Heart right ventricle (tissue), 16 donors: ENCODE results near the gene COL6A3. TPM values are rescaled to one million over a fixed set of nuclear protein-coding genes. Genes with fewer than 3 reads are reported as not detected.

ENCODE experiments used
- ATAC-seq, 8 donors: fragments of 200-7000 bp; cut with Tn5 transposase; one replicate each; pipeline ENCODE4 v1.9.1; 2020; ENCODE audit warnings: mild to moderate bottlenecking in 8 of 8, moderate library complexity in 8 of 8, moderate number of reproducible peaks in 1 of 8
- DNase-seq, 2 donors: peaks; one replicate each; pipeline ENCODE4 v3.0.0-alpha.2; 2020
- H3K27ac ChIP-seq, 10 donors: fragments of 200-600 bp; sonication (generic) in 2 of 10; one replicate each; pipeline versions ENCODE4 v1.5.0 to v1.8.0; 2020 to 2022; ENCODE audit warnings: mild to moderate bottlenecking in 3 of 10
- H3K27me3 ChIP-seq, 7 donors: fragments of 200-600 bp; one replicate each; pipeline ENCODE4 v1.8.0; 2021 to 2022; ENCODE audit warnings: mild to moderate bottlenecking in 2 of 7
- H3K36me3 ChIP-seq, 9 donors: fragments of 200-600 bp; sonication (generic) in 1 of 9; one replicate each; pipeline versions ENCODE4 v1.5.0 to v1.8.0; 2020 to 2022; ENCODE audit warnings: mild to moderate bottlenecking in 2 of 9
- H3K4me1 ChIP-seq, 9 donors: fragments of 200-600 bp; sonication (generic) in 1 of 9; one replicate each; pipeline versions ENCODE4 v1.5.0 to v1.8.0; 2020 to 2022; ENCODE audit warnings: mild to moderate bottlenecking in 4 of 9
- H3K4me3 ChIP-seq, 10 donors: fragments of 200-600 bp; sonication (generic) in 2 of 10; one replicate each; pipeline versions ENCODE4 v1.5.0 to v1.8.0; 2020 to 2022; ENCODE audit warnings: mild to moderate bottlenecking in 7 of 10, moderate library complexity in 2 of 10
- H3K9me3 ChIP-seq, 11 donors: fragments of 200-600 bp in 10 of 11; sonication (generic) in 2 of 11; one replicate each; pipeline versions ENCODE4 v1.5.0 to v1.8.0; 2013 to 2022; ENCODE audit warnings: mild to moderate bottlenecking in 2 of 11, control low read depth in 1 of 11, moderate library complexity in 1 of 11
- CTCF ChIP-seq, 9 donors: fragments of 200-600 bp; sonication (generic) in 2 of 9; IDR thresholded peaks; one replicate each; pipeline versions ENCODE4 v1.5.0 to v1.8.0; 2021 to 2022; ENCODE audit warnings: antibody characterized with exemption in 9 of 9, mild to moderate bottlenecking in 5 of 9, moderate library complexity in 1 of 9
- WGBS, 2 donors: extraction: QIAGEN DNeasy Blood & Tissue Kit; methylation state at CpG; one replicate each; pipeline ENCODE4 v1.1.7; 2013; ENCODE audit warnings: inconsistent platforms in 1 of 2; 5-methylcytosine and 5-hydroxymethylcytosine counted together
- intact Hi-C, 10 donors: fragments of 100-400 bp; cut with DNase I; formaldehyde crosslinking; loops; one replicate each; pipeline versions ENCODE4 v1.11.1 to v1.14.2; 2022
- polyA plus RNA-seq, 2 donors: library from polyadenylated mRNA; stranded (reverse); fragments of 200-250 nt; gene quantifications; one replicate each; pipeline ENCODE4 v1.2.3, GENCODE V29; 2013
- total RNA-seq, 10 donors: library from RNA; stranded (reverse); fragmentation: NEBNext Ultra II Directional in 3 of 10; extraction: Animal tissue kit (Norgen Biotek cat#: 25700) in 3 of 10; gene quantifications; one replicate each; pipeline versions ENCODE4 v1.2.1 to v1.2.4, GENCODE V29; 2021 to 2023
- donor health status: Arrhythmogenic right ventricular cardiomyopathy.
- donor health status: ischemic (EF 13 %, LVEDD 7.1; RV severe dilation, severe dysfunction).
- donor health status: healthy with polysubstance abuse.
- donor health status: DM: no; HTN: yes; CAD: no.
- donor health status: DM: no; HTN: no; CAD: no.
- donor health status: ischemic (EF 25% LVEDD 6.9; RV normal size, moderate dysfunction).
- donor health status: ischemic (EF 25% LVEDD 5.7; RV mildly dilated, moderate dysfunction).
- donor health status: healthy.
- donor health status: DM: yes; HTN: yes; CAD: no.
- donor health status: Ischemic cardiomyopathy.
- donor health status: ischemic (EF 35%, LVEDD 5.7; RV mildly dilated, moderate dysfunction).
- donor health status: nonischemic (EF 11% LVEDD 7.7; RV severe dilation, severe dysfunction).
- donor health status: DM: yes; HTN: yes; CAD: no.
- donor health status: PGD.
- donor health status: ischemic (EF 29% LVEDD 5.4; RV normal size, mild dysfunction).
- donor health status: nonischemic (EF 23%, LVEDD 6.1; RV moderate dilation, normal function).

The COL6A3 gene
- total and polyA plus RNA-seq, 12 donors: 27.7 to 222 (median 47.5) TPM

DNA sequence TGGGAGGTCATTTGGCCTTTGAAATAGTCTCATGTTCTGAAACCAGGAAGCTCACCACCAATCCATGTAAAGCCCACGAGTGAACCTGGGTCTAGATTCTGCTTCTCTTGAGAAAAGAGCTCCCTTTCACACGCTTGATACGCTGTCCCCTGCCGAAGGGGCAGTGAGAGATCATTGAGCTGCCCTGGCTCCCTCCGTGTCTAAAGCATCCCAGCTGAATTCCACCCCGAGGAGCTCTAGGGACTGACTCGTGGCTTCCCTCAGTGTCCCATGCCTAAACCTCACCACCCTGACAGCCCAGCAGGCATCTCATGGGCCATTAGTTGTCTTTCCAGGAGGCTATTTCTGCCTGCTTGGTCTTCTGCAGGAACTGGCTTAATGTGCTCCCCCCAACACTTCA, 68.6 kb downstream of the COL6A3 start:
- peak overlapping the region in 3 of 10 donors; percentile 22 to 48 (median 26) for H3K27ac ChIP-seq
- intact Hi-C loops: no loop called here
- ATAC-seq (no peak), DNase-seq (no peak)
- H3K9me3 ChIP-seq: no peaks in the 10 kb centered on the region
- peaks cover 0 to 9% (median 0%) of the 10 kb centered on the region in 9 donors for H3K4me1 ChIP-seq
- no peak for TF ChIP-seq CTCF (IDR thresholded peaks at IDR 0.05)
- peaks cover 0 to 94% (median 0%) of the 10 kb centered on the region in 9 donors for H3K36me3 ChIP-seq
- 78 to 79% methylated on average over 7 of the region's 7 CpGs for WGBS, 2 donors
- peaks cover 0 to 7% (median 0%) of the 10 kb centered on the region in 7 donors for H3K27me3 ChIP-seq
- H3K4me3 ChIP-seq: no peak overlapping the region

DNA sequence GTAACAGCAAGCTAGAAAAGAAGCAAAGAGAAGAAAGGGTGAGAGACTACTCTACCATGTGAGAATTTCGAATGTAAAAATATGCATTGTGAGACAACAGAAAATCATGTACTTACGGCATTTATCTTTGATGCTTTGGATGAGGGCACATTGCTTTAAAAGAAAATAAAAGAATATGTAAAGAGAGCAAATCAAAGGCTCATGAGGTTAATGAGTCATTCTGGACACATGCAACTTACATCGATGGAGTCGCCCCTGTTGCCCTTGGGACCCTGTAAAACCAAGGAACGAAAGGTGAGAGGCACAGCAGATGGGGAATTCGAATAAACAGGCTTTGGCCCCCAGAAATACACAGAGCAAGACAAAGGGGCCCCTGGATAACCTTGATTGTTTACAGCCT, 69.0 kb downstream of the COL6A3 start:
- DNase-seq (no peak), ATAC-seq (no peak)
- H3K4me3 ChIP-seq: no peak overlapping the region
- TF ChIP-seq CTCF (IDR thresholded peaks at IDR 0.05): no peak
- peak overlapping the region in 2 of 10 donors; percentile 26 to 48 for H3K27ac ChIP-seq
- whole genome bisulfite sequencing, 2 donors: 88 to 92% methylated on average over 6 of the region's 6 CpGs
- peaks cover 0 to 9% (median 0%) of the 10 kb centered on the region in 9 donors for H3K4me1 ChIP-seq
- peaks cover 0 to 2% (median 0%) of the 10 kb centered on the region in 7 donors for H3K27me3 ChIP-seq
- peaks cover 0 to 94% (median 3%) of the 10 kb centered on the region in 9 donors for H3K36me3 ChIP-seq
- H3K9me3 ChIP-seq: no peaks in the 10 kb centered on the region
- intact Hi-C loops: no loop called here

DNA sequence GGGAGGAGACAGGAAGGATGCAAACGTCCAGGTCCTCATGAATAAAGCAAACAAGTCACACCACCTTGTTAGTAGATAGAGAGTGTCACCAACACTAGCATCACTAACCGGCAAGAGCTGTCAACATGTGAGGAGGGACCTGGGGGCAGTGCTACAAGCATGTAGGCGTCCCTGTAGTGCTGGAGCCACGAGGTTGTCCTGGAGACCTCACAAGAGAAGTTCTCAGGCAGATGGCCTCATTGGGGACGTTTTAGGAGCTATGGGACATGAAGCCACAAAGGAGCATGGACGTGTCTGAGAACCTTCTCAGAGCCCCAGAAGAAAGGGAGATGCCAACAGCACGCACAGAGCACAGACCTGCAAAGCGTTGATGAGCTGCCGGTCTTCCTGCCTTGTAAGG, 70.0 kb downstream of the COL6A3 start:
- Histone ChIP-seq H3K36me3 (peaks cover 0 to 97% (median 7%) of the 10 kb centered on the region in 9 donors), H3K27ac (peak overlapping the region in 1 of 10 donors; percentile 26), H3K9me3 (no peaks in the 10 kb centered on the region), H3K27me3 (peaks cover 0 to 2% (median 0%) of the 10 kb centered on the region in 7 donors), H3K4me3 (no peak overlapping the region), H3K4me1 (peaks cover 0 to 9% (median 0%) of the 10 kb centered on the region in 9 donors)
- intact Hi-C loops: no loop called here
- DNase-seq (no peak), ATAC-seq (peak in 1 of 8 donors; percentile 49)
- TF ChIP-seq CTCF (IDR thresholded peaks at IDR 0.05): no peak
- WGBS, 2 donors: 77 to 80% methylated on average over 9 of the region's 9 CpGs

DNA sequence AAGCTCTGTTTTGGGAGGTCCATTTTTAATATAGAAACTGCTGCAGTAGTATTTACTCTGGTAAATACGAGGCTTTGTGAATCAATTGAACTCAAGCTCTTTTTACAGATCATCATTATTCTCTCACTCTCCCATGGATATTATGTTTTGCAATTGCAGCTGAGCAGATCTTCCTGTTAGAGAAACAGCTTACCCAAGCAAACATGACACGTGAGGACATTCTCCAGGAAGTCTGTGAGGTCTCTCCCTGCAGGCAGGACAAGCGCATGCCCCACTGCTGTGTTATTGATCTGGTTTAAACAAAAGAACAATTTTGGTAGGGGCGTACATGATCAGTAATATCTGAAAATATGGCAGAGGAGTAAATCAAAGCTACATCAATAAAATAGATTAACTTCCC, 72.1 kb downstream of the COL6A3 start:
- no peak overlapping the region for H3K4me3 ChIP-seq
- intact Hi-C loops: no loop called here
- no peak for DNase-seq
- 46 to 63% methylated on average over 4 of the region's 4 CpGs for WGBS, 2 donors
- no peaks in the 10 kb centered on the region for H3K9me3 ChIP-seq
- peaks cover 0 to 9% (median 0%) of the 10 kb centered on the region in 9 donors for H3K4me1 ChIP-seq
- peak overlapping the region in 1 of 10 donors; percentile 1 for H3K27ac ChIP-seq
- H3K27me3 ChIP-seq: no peaks in the 10 kb centered on the region
- H3K36me3 ChIP-seq: peaks cover 0 to 96% (median 7%) of the 10 kb centered on the region in 9 donors
- peak in 3 of 8 donors; percentile 28 to 52 (median 42) for ATAC-seq
- no peak for TF ChIP-seq CTCF (IDR thresholded peaks at IDR 0.05)
